GM21717 (cell line): Measurements from ENCODE around the gene SH3GL2.

Experiments used
- ATAC-seq: cut with Tn5 transposase; IDR thresholded peaks from one replicate; pipeline ENCODE4 v1.9.1; 2021; ENCODE audit warnings: mild to moderate bottlenecking, moderate library complexity; ENCODE audit not compliant: unreplicated experiment

Gene SH3GL2

DNA sequence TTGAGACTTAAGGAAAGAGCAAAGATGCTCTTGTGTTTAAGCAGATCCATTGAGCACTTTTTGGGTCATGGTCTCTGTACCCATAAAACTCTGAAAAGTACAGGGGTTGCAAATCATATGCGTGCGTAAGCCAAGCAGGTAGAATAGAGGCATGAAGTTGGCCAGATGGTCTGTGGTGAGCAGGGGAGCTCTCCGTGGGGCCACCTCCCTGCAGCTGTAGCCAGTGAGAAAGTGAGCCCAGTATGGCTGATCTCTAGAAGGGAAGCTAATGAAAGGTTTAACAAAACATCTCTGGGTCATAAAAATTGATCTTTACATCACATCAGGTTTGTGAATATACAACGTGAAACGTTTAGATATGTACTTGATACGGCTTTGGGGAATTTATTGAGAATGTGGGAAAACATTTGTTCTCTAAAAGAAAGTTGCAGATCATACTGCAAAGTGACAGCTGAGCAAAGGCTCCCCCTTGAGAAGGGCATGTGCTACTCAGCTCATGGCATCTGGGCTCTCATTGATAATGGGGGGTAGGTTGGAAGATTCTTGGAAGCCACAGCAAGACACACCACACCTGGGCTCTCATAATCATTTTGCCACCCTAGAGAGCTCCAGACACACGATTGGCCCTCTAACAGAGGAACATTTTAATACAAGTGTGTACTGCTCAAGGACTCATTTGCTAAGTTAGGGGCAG lies 30.6 kb downstream of the SH3GL2 start:
- ATAC-seq: no peak

DNA sequence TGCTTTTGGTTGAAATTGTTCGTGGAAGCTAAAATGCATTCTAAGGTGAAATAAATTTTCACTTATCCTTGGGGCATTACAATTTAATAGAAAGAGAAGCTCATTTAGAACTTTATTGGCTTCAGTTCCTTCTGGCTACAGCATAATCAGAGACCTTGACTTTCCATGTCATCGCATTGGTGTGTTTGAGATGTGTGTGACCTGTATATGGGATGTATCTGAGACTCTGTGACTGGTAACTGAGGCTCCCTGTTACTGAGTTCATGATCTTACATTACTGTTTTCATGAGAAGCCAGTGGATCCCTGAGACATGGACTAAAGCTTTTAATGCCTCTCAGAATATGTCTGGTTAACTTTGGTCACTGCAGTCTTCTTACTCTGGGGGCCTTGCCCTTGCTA lies 32.5 kb downstream of the SH3GL2 start:
- ATAC-seq: no peak

DNA sequence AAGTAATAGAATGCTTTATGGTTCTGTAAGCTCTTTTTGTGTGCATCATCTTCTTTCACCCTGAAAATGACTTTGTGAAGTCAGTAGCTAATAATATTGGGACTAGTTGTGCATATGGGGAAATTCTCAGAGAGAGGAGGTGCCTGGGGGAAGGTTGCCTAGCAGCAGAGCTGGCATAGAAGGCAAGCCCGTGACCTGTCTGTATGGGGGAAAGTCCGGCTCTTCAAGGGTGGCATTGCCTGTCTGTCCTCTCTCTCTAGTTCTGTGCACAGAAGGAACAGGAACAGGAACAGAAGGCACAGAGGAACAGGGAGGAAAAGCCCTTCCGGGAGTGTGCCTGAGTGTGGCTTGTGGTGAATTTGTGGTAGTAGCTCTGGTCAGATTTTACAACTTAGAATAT lies 33.1 kb downstream of the SH3GL2 start:
- ATAC-seq: no peak

DNA sequence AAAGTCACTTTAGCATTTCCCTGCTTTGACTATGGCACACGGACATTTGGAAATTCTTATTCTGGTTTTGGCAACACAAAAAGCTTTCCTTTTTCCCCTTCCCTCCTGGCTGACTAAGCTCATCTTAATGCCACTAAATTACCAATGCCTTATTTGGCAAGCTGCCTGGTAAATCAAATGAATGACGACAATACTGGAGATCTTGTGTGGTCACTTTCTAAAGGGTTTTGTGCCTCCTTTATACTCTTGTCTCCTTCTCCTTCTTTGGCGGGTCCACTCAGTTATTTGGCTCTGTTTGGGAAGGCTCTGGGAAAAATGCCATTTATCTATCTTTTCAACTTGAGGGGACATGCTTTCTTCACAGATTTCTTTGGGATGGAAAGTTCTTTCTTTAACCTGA lies 34.9 kb downstream of the SH3GL2 start:
- no peak for ATAC-seq

DNA sequence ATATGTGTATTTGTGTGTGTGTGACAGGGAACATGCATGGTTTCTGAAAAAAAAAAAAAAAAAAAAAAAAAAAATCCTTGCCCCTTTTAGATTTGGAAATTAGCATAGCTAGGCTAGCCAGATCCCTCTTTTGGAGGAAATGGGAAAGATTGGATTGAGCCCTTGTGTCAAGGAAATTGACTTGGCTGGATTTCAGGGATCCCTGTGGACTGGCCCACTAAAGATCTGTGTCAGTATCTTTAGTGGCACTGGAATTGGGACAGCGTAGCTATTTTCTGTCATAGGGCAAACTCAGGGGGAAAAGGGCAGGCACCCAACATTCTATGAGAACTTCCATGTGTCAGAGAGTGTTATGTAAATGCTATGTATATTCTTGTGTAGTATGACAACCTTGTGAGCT lies 35.4 kb downstream of the SH3GL2 start:
- ATAC-seq: no peak

DNA sequence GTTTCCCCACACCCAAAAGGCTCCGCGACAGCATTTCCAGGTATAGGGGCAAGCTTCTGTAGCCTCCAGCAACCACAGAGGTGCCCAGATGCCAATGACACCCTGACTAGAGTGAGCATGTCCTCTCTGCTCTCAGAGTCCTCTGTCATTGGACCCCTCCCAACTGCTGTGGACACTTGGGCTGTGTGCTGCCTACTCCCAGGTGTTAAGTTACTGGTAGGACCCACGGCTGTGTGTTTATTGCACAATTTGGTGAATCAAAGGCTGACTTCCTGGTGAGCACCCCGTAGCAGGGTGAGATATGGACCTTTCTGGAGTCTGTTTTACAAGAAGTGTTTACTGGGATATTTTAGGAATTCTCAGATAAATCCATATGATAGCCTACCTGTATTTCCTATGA lies 36.0 kb downstream of the SH3GL2 start:
- ATAC-seq: no peak

DNA sequence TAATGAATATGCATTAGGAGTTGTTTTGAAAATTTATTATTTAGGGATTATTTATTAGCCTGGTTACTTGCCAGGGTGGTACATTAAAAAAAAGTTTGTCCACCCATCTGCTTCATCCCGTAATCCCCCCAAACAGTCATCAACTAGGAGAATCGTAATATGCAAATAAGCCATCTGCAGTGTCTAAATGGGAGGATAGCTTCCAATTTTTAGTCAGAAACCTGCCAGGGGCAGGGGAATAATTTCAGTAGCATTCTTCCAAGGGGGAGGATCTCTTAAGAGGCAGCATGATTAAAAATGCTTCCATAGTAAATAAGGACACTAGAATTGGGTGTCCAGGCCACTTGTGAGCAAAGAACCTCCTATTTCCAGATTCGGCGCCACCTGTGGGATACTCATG lies 43.3 kb downstream of the SH3GL2 start:
- no peak for ATAC-seq

DNA sequence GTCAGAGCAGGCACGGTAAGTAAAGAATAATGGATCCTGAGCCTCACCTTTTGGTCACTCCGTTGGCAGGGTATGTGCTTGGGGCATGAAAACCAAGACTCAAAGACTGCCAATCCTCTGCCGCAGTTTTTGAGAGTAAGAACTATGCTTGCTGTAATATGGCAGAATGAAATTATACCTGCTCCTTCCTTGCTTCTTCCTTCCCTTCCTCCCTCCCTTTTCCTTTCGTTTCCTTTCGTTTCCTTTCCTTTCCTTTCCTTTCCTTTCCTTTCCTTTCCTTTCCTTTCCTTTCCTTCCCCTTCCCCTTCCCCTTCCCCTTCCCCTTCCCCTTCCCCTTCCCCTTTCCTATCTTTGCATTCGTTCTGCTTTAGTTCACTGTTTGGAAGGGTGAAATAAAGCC lies 43.9 kb downstream of the SH3GL2 start:
- ATAC-seq: no peak

DNA sequence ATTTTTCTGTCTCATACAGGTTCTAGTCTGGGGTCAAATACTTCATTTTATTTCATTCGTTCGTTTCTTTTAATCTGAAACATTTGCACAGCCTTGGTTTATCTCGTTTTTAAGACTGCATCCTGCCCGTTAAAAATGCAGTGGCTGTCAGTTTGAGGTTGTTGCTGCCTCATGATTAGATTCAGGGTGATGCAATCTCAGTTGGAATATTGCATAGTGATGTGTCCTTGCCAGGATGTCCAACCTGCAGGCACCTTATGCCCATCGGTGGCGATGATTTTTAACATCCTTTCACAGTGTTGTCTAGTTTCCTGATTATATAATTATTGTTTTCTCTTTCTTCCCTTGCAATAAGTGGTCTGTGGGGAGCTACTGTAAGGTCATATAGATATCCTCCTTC lies 45.1 kb downstream of the SH3GL2 start:
- ATAC-seq: no peak

DNA sequence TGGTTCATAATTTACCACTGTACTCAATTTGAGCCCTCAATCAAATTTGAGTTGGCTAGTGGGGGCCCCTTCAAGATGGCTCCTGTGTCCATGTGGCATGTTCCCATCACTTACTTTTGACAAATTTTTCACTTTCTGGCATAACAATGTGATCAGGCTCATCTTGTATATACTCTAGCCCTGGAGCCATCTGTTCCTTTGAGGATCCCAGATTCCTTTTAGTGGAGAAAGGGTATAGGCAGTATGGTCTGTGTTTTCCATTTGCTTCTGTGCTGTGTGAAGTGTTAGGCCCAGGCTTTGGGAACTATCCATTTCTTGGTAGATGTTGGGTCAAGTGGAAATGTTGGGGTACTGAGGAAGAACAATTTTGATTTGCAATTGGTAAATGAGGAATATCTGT lies 45.7 kb downstream of the SH3GL2 start:
- no peak for ATAC-seq

DNA sequence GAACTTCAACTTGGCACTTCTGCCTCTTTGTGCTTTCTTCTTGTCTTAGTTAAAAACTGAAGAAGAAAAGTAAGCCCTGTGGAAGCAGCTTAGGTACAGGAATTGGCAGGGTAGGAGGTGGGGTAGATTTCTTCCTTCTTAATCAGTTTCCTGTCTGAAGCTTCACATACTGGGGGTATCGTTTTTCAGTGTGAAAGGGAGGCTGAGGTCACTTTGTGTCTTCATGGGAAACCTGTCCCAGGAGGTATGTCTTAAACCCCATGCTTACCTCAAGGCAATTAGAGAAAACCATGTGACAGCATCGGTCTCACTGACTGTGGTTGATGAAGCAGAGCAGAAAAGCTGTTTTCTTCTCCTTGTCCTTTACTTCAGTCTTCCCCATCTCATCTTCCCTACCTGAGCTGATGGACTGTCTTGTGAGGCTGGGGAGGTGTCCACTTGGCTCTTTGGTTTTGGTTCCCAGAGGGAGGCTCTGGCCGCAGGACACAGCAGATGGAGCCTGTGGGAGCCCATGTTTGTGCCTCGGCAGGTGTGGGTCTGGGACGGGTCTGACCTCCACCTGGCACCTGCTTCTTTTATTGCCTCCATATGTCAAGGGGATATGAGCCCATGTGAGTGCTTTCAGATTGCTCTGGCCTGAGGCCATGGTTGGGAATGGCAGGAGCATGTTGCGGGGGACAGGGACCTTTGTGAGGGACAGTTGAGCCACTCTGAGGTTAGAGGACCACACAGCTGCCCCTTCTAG lies 47.0 kb downstream of the SH3GL2 start:
- ATAC-seq: no peak

DNA sequence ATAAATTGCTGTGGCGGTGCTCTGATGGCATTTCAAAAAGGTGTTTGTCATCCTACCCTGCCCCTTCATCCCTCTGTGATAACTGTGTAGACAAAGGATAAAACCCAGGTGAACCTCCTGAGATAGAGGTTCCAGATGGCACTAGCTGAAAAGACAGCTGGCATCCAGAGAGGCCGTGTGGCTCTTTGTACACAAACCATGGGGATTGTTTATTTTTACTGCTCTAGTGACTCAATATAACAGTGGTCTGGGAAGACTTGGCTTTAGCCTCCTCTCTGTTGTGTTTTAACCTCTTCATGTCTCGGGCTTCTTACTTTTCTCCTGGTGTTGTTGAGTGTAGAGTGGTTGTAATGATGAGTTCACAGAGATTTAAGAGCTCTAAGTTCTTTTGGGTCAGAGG lies 48.8 kb downstream of the SH3GL2 start:
- no peak for ATAC-seq

DNA sequence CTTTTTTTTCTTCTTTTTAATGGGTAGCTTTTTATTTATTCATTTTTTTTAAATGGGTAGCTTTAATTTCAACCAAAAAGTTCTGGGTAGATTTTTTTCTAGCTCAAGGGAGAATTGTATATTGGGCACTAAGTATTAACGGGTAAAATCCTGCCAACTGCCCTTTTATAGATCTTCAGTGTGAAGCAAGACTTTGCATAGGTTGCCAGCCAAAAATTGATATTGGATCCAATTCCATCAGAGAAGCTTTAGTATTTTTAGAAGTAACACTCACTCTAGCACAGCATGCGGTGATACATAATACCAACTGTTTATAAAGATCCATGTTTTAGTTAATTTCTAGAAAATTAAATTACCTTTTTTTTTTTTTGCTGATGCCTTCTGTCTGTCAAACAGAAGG lies 49.8 kb downstream of the SH3GL2 start:
- ATAC-seq: no peak

DNA sequence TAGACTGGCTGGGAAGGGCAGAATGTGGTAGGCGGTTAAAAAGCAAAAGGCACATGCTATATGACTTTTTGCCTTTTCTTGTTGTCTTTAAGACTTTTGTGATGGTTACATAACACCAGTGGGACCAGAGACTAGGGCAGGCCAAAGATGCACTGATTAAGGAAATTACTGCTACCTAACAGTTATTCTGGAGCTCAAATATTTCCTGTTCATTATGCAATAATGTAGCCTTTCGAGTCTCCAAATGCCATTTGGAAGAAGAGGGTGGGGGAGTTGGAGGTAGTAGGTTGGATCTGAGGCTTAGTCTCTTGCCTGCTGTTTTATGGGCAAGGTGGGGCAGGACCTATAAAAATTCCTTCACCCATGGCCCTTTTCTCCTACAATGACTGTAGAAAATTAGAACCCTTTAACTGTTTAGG lies 51.7 kb downstream of the SH3GL2 start:
- ATAC-seq: no peak

DNA sequence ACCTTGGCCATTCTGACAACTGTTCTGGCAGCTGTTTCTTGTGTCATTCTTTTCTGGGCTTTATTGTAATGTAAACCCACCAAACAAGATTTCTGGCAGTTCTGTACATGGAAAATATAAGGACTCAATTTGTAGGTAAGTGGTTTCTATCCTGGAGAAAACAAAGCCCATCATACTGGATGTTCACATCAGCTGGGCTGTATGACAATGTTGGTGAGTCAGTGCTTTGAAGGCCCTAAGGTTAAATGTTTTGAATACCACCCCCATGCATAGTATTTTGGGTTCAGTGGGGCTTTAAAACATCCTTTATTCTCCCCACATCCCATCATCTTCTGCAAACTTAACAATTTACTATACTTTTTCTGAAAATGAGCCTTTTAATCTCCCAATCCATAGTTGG lies 52.5 kb downstream of the SH3GL2 start:
- no peak for ATAC-seq

DNA sequence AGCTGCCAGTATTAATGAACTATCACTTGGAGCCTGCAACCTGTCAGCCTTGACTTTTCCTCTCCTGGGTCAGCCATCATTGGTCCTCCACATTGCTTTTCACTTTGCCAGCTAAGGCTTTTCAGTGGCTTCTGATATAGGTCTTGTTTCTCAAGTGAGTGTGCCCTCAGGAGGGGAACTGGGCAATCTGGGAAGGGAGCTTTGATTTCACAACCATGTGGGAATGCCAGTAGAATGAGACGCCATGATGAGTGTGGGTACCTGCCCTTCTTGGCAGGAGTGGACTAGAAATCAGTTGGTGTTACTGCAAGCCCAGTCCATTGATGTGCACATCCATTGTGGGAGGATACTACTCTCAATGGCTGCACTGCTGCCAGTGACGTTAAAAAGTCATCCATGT lies 54.1 kb downstream of the SH3GL2 start:
- ATAC-seq: no peak

DNA sequence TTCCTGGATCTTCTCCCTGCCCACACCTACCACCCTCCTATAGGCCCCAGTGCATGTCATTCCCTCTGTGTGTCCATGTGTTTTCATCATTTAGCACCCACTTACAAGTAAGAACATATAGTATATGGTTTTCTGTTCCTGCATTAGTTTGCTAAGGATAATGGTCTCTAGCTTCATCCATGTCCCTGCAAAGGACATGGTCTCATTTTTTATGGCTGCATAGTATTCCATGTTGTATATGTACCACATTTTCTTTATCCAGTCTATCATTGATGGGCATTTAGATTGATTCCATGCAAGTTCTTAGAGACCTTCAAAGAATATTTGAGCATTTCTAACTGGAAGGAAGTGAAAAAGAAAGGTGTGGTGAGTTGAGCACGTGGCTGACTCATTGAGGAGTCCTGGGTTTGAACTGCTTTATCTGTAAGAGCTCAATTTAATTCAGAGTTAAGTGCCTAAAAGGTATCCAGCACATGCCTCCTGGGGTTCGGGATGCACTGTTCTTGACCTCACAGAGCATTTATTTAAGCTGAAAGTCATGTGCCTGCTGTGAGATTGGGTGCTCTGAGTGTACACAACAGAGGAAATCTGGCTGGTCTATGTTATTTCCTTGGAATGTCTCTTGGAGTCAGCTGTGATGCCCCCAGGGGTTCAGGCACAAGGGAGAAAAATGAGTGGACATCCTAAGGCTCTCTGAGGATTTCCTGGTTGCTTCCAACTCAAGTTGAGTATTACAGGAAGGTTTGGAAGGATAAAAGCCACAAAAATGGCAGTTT lies 56.4 kb downstream of the SH3GL2 start:
- no peak for ATAC-seq

DNA sequence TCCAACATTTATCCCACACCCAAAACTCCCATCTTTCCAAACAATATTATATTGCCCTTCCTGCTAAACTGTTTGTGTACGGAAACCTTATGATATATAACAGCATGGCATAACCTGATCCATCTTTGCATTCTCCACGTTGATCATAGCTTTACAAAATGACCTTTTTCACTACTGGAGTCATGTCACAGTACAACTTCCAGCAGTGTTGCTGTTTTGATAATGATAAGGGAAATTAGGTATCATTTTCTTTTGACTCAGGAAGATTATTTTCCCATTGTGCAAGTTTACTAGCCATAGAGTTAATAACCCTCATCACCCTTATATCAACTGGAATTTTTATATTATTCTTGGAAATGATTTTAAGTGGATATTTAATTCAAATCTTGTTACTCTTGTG lies 57.5 kb downstream of the SH3GL2 start:
- no peak for ATAC-seq

DNA sequence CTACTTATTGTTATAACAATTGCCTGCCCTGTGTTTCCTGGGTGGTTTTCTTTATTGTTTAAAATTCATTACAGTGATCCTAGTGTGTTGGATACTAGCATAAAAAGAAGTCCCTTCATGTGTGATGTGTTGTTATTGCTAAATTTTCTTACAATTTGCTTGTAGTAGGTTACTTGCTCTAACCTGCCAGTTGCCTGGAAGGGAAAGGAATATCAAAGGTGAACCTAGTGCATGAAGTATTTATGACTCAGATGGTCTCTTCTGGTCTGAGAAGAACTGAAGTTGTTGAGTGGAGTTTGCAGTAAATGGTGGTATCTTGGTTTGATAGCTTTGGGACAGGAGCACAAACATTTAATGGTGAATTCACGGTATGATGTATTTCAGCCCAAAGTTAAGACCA lies 58.0 kb downstream of the SH3GL2 start:
- ATAC-seq: no peak

DNA sequence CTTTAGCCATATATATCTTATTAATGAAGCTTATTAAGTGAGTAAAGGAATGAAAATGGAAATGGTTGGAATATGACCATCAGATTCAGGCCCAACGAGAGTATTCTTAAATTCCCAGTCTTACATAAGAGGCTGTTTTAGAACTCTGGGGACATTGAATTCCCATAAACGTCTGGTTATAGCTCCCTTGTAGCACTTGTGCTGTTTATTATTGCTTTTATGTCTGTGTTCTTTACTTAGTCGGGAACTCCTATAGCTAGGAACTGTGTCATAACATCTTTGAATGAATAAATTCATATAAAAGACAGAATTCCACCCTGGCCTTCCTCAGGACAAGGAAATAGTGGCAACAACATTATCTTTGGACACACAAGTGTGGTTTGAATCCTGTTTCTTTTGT lies 58.4 kb downstream of the SH3GL2 start:
- no peak for ATAC-seq

DNA sequence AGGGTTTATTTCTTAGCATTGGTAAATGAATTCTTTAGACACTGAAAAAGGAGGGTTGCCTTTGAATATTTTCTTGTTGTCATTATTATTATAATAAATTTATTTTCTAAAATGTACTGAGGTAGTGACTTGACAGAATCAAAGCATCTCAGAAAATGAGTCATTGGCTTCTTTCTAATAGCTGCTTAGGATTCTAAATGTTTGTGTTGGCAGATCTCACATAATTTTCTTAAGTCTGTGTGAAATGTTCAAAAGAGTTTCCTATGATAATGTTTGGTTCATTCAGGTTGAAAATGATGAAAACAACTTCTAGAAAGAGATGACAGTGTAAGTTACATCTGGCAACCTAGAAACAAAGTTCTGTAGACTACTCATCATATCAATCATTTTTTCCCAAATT lies 69.7 kb downstream of the SH3GL2 start:
- ATAC-seq: no peak

DNA sequence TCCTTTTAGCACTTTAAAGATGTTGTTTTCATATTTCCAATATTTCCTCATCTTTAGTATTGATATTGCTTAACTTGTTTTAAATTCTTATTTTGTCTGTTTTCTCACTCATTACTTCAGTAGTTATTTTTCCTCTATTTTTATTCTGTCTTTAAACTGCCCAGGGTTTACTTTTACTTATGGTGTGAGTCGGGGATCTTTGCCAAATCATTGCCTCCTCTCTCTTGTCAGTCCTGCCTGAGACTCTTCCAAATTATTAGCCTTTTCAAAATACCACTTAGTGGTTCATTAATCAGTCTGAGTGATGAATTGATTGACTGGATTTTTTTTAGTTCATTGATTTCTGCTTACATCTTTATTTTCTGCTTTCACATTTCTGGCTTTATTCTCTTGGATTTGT lies 72.9 kb downstream of the SH3GL2 start:
- ATAC-seq: no peak
